Ishikawa (cell line): ENCODE measurements around the gene FNDC5.

Source experiments
- CEBPB ChIP-seq: IDR thresholded peaks from 2 replicates; pipeline ENCODE4 v1.6.1; 2012
- CREB1 ChIP-seq: IDR thresholded peaks from 2 replicates; pipeline ENCODE4 v1.6.1; 2012; ENCODE audit warnings: low read depth
- EGR1 ChIP-seq: IDR thresholded peaks from 2 replicates; pipeline ENCODE4 v1.6.1; 2012
- EP300 ChIP-seq: IDR thresholded peaks from 2 replicates; pipeline ENCODE4 v1.6.1; 2012; ENCODE audit warnings: borderline replicate concordance
- FOXM1 ChIP-seq: IDR thresholded peaks from 2 replicates; pipeline ENCODE4 v1.6.1; 2012; ENCODE audit warnings: low read depth, borderline replicate concordance
- MAX ChIP-seq: IDR thresholded peaks from 2 replicates; pipeline ENCODE4 v1.6.1; 2012
- NFIC ChIP-seq: IDR thresholded peaks from 2 replicates; pipeline ENCODE4 v1.6.1; 2012
- RAD21 ChIP-seq: IDR thresholded peaks from 2 replicates; pipeline ENCODE4 v1.6.1; 2012; ENCODE audit warnings: low read depth
- REST ChIP-seq: IDR thresholded peaks from 2 replicates; pipeline ENCODE4 v1.6.1; 2012; ENCODE audit warnings: low read depth, mild to moderate bottlenecking
- TAF1 ChIP-seq: IDR thresholded peaks from 2 replicates; pipeline ENCODE4 v1.6.1; 2012; ENCODE audit warnings: low read depth, mild to moderate bottlenecking
- TCF12 ChIP-seq: IDR thresholded peaks from 2 replicates; pipeline ENCODE4 v1.6.1; 2012; ENCODE audit warnings: low read depth
- TEAD4 ChIP-seq: IDR thresholded peaks from 2 replicates; pipeline ENCODE4 v1.6.1; 2012
- USF1 ChIP-seq: IDR thresholded peaks from 2 replicates; pipeline ENCODE4 v1.6.1; 2012
- YY1 ChIP-seq: IDR thresholded peaks from 2 replicates; pipeline ENCODE4 v1.6.1; 2012; ENCODE audit warnings: low read depth
- ZBTB7A ChIP-seq: IDR thresholded peaks from 2 replicates; pipeline ENCODE4 v1.6.1; 2012; ENCODE audit warnings: low read depth

FNDC5 gene

GRCh38 chr1:32887623-32888022 lies 16.9 kb upstream of the FNDC5 start:
- TF ChIP-seq CREB1 = no peak
- no peak for TF ChIP-seq FOXM1
- no peak for TF ChIP-seq NFIC
- TF ChIP-seq TEAD4 = no peak
- TF ChIP-seq EP300 = no peak
- no peak for TF ChIP-seq USF1
- TF ChIP-seq TCF12 = no peak
- no peak for TF ChIP-seq REST
- TF ChIP-seq MAX = no peak
- no peak for TF ChIP-seq RAD21
- no peak for TF ChIP-seq EGR1
- no peak for TF ChIP-seq CEBPB

- TF ChIP-seq TAF1 (no peak), USF1 (no peak)
Observed at GRCh38 chr1:32886828-32887414, 16.2 kb upstream of the FNDC5 start.

- TF ChIP-seq RAD21 (peak; percentile 60), CEBPB (no peak), TAF1 (no peak; the same call in 1 of the 2 replicates), TCF12 (no peak), ZBTB7A (peak; percentile 96), REST (peak; percentile 99), USF1 (no peak), YY1 (0 out of 2 replicates have a peak, but pooled peaks have one; percentile 29), NFIC (no peak), EGR1 (0 out of 2 replicates have a peak, but pooled peaks have one; percentile 6), CREB1 (no peak), EP300 (no peak), TEAD4 (peak; percentile 36; the same call in 1 of the 2 replicates), MAX (peak; percentile 86), FOXM1 (no peak)
Observed at GRCh38 chr1:32886004-32886827, 15.5 kb upstream of the FNDC5 start, which contains the start of gene HPCA. Gene HPCA (plus strand): TSS chr1:32886491. CDS start chr1:32888899, 2,408 bp downstream.

- TF ChIP-seq CREB1 = no peak
- TF ChIP-seq USF1 = no peak
- TF ChIP-seq TEAD4 = no peak
- no peak for TF ChIP-seq RAD21
- no peak for TF ChIP-seq NFIC
- TF ChIP-seq TCF12 = no peak
- no peak for TF ChIP-seq EGR1
- TF ChIP-seq EP300 = no peak
Observed at GRCh38 chr1:32885676-32886003, 14.9 kb upstream of the FNDC5 start.

- no peak for TF ChIP-seq EGR1
- TF ChIP-seq RAD21 = no peak
- TF ChIP-seq USF1 = no peak
- no peak for TF ChIP-seq CEBPB
- TF ChIP-seq ZBTB7A = no peak
- TF ChIP-seq FOXM1 = no peak
- TF ChIP-seq TAF1 = no peak
- no peak for TF ChIP-seq YY1
- TF ChIP-seq REST = no peak
- TF ChIP-seq TCF12 = no peak
- TF ChIP-seq CREB1 = no peak
- no peak for TF ChIP-seq EP300
- TF ChIP-seq TEAD4 = no peak
- TF ChIP-seq MAX = no peak
Observed at GRCh38 chr1:32884726-32885125, 14.0 kb upstream of the FNDC5 start.
